ENCODE measurements around the gene IFT172.

Gene IFT172

DNA sequence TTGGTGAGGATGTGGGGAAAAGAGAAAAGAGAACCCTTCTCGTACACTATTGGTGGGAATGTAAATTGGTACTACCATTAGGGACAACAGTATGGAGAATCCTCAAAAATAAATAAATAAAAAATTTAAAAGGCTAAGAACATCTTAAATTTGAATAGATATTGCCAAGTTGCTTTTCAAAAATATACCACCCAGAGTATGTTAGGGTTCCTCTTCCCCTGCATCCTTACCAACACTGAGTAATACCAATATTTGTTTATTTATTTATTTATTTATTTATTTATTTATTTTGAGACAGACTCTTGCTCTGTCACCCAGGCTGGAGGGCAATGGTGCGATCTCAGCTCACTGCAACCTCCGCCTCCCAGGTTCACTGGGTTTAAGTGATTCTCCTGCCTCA is 66.6 kb downstream of the IFT172 start:
- DNase-seq = no peak

DNA sequence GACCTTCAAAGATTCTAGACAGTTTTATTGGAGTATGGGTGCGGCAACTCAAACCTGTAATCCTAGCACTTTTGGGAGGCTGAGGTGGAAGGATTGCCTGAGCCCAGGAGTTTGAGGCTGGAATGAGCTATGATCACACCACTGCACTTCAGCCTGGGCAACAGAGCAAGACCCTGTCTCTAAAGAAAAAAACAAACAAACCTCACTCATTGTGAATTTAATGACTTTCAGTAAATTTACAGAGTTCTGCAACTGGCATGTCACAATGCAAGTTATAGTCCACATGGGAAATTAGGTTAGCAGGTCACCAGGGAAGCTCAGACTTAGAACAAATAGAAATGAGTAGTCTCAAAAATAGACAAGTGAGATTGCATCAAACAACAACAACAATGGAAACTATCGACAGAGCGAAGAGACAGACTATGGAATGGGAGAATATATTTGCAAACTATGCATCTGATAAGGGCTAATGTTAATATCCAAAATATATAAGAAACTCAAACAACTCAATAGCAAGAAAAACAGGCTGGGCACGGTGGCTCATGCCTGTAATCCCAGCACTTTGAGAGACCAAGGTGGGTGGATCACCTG is 67.8 kb downstream of the IFT172 start:
- DNase-seq = no peak

- no peak for DNase-seq
Measured at GRCh38 chr2:27420996-27421395, 68.5 kb downstream of the IFT172 start.

DNA sequence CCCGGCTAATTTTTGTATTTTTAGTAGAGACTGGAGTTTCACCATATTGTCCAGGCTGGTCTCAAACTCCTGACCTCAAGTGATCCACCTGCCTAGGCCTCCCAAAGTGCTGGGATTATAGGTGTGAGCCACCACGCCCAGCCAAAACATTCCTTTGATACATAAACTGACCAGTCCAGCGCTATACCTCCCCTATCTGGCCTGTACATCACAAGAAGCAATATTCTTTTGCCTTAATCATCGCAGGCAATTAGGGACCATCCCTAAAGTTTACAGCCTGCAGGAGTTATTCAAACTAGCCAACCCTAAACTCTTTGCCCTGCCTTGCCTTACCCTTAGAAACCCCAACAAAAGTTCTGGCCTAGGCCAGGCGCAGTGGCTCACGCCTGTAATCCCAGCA is 73.4 kb downstream of the IFT172 start:
- DNase-seq = no peak

DNA sequence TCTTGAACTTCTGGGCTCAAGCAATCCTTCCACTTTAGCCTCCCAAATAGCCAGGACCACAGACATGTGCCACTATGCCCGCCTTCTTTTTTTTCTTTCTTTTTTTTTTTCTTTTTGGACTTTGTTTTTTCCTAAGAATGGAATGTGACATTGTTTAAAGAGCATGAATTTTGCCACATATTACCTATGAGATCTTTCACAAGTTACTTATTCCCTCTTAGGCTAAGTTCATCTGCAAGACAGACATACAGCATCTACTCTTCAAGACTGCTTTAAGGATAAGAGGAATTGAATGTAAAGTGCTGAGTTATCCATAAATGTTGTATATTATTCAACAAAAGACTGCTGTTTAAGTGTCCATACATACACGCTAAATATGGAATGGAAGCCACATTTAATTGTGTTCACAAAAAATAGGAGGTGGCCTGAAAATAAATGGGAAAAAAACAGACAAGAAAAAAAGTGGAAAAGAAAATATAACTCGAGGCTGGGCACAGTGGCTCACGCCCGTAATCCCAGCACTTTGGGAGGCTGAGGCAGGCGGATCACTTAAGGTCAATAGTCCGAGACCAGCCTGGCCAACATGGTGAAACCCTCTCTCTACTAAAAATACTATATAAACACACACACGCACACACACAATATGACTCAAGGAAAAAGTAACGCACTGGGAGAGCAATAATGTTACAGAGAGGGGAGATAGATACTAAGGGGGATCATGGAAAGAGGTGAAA is 77.0 kb downstream of the IFT172 start:
- DNase-seq = no peak

GRCh38 chr2:27409321-27410073 is 80.0 kb downstream of the IFT172 start, which contains the start of gene PPM1G:
TSS of gene PPM1G (minus strand) at chr2:27409591. CDS start at chr2:27409422, 169 bp downstream.
- peak; percentile 95 for DNase-seq

DNA sequence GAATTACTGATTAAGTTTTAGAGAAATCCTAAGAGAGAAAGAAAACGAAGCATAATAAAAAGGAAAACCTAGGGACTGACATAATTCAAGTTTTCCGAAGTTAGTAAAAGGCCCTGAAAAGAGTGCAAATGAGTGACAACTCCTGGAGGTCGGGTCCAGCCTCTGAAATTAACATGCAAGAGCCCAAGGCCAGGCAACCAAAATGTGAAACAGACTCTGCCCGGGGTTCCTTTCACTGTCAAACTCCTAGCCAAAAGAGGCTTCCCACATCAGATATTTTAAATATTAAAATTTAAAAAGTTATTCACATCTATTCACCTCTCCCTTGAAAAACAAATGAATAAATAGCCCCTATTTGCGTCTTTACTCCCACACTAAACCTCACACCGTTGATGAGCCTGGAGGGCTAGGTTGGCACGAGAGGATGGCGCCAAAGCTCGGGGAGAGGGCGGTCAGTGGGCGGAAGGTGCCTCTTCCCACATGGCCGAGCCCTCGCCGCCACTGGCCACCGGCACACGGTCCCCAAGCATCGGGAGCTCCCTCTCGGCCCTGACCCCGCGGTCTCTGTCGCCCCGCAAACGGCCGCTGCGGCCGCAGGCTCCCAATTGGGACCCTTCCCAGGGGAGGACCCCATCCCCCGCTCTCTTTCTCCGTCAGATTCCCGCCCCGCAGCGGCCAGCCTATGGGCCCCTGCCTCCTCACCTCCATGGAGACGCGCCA is 80.8 kb downstream of the IFT172 start:
- DNase-seq = no peak

DNA sequence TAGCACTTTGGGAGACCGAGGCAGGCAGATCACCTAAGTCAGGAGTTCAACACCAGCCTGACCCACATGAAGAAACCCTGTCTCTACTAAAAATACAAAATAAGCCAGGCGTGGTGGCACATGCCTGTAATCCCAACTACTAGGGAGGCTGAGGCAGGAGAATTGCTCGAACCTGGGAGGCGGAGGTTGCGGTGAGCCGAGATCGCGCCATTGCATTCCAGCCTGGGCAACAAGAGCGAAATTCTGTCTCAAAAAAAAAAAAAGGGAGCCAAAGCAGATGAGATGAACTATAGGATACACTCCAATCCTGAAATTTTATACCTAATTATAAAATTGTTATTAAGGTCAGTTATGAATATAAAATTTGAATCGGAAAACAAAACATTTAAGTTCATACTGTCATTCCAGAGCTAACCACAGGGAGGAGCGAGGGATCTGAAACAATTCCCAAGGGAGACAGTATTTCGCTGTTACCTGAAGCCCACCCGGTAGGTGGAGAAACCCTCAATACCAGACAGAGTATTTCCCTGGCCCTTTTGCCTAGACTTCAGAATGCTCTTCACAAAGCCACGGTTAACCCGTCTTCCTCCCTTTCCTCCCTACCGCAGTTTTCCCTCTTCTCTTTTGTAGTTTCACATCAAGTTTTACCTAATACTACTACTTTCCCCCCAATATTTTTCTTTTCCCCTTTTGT is 81.6 kb downstream of the IFT172 start:
- no peak for DNase-seq

DNA sequence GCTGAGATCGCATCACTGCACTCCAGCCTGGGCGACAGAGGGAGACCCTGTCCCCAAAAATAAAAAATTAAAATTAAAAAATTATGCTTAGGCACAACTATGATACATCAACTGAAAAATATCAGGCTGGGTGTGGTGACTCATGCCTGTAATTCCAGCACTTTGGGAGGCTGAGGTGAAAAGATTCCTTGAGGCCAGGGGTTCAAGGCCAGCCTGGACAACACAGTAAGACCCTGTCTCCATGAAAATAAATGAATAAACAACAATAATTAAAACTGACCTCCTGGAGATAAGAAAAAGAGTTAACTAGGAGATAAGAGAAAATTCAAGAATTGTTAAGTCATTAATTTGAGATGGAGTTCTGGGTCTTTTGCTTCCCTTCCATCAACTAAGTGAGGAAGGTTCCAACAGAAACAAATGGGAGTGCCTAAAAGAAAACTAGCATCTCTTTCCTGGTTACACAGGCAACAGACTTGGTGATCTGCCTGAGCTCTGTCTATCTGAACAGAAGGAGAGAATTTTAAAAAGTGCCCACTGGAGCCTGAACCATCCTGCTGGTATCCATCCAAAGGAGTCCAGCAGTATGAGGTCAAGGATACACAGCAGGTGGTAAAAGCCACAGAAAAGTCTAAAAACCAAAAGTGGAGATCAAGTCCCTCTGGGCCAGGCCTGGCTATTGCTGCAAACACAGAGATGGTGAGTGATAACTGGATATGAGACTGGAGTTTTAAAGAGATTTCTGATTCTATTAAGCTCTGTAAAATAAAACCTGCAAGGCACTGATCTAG is 89.0 kb downstream of the IFT172 start:
- DNase-seq = no peak

DNA sequence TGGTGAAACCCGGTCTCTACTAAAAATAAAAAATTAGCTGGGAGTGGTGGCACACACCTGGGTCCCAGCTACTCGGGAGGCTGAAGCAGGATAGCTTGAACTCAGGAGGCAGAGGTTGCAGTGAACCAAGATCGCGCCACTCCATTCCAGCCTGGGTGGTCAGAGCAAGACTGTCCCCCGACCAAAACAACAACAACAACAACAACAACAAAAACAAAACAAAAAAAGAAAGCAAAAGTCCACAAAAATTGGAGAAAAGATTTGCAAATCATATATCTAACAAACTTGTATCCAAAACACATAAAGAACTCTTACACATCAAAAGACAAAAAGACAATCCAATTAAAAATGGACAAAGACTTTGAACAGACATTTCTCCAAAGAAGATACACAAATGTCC is 90.6 kb downstream of the IFT172 start:
- DNase-seq = no peak

Data from CD4-positive, alpha-beta T cell treated with Interleukin-17A for 1 hour (primary cell).